HEK293 (cell line): Measurements from ENCODE around the gene TMEM184B.

Source experiments
- CTCF ChIA-PET: fragments of 350-600 bp; formaldehyde crosslinking; extraction: SDS; loops from one replicate; lab custom pipeline; 2021; ENCODE audit warnings: antibody characterized with exemption; lab: Yijun Ruan, JAX
- POLR2A ChIA-PET: fragments of 300-600 bp; formaldehyde crosslinking; extraction: SDS; loops from one replicate; lab custom pipeline; 2020; ENCODE audit warnings: antibody characterized with exemption, inconsistent platforms; lab: Yijun Ruan, JAX
- H3K27ac ChIP-seq: fragments of 200-500 bp; sonication (Bioruptor generic); 2 replicates; pipeline ENCODE4 v1.5.1; 2014; ENCODE audit warnings: low read depth, low read length, control low read depth, inconsistent platforms; ENCODE audit errors: extremely low read depth
- H3K36me3 ChIP-seq, 2 experiments: fragments of 200-500 bp in 1 of 2; sonication (Bioruptor generic) in 1 of 2; 1 replicate in 1 of 2; 2 replicates in 1 of 2; pipeline ENCODE4 v1.5.1; 2014 to 2017; ENCODE audit warnings: inconsistent platforms in 2 of 2, low read length in 2 of 2; ENCODE audit not compliant: control insufficient read depth in 2 of 2, insufficient read depth in 1 of 2
- H3K4me1 ChIP-seq: fragments of 200-500 bp; sonication (Bioruptor generic); 2 replicates; pipeline ENCODE4 v1.5.1; 2014; ENCODE audit warnings: mild to moderate bottlenecking, low read length, inconsistent platforms; ENCODE audit not compliant: control insufficient read depth, insufficient read depth
- H3K4me3 ChIP-seq: 2 replicates; pipeline ENCODE4 v1.5.1; 2011; ENCODE audit warnings: low read depth, mild to moderate bottlenecking, control low read depth, low read length, moderate library complexity
- H3K9me3 ChIP-seq: fragments of 200-500 bp; sonication (Bioruptor generic); 2 replicates; pipeline ENCODE4 v1.5.1; 2014; ENCODE audit warnings: low read depth, low read length, inconsistent platforms; ENCODE audit not compliant: control insufficient read depth, insufficient read depth
- BCL11B ChIP-seq: fragments of 450-650 bp; formaldehyde crosslinking; IDR thresholded peaks from 2 replicates; pipeline ENCODE4 v1.5.1; 2016; ENCODE audit warnings: low read depth, missing biosample characterization, missing genetic modification characterization
- EGR2 ChIP-seq: fragments of 450-650 bp; formaldehyde crosslinking; IDR thresholded peaks from 2 replicates; pipeline ENCODE4 v1.5.1; 2016; ENCODE audit warnings: low read depth, missing biosample characterization, missing genetic modification characterization
- GLIS1 ChIP-seq: fragments of 450-650 bp; formaldehyde crosslinking; IDR thresholded peaks from 2 replicates; pipeline ENCODE4 v1.5.1; 2016; ENCODE audit warnings: missing biosample characterization, missing genetic modification characterization
- HOXD13 ChIP-seq: sonication (generic); formaldehyde crosslinking; IDR thresholded peaks from 2 replicates; pipeline ENCODE4 v1.8.0; 2022; ENCODE audit warnings: missing genetic modification reagents, borderline replicate concordance
- INSM2 ChIP-seq: fragments of 450-650 bp; formaldehyde crosslinking; IDR thresholded peaks from 2 replicates; pipeline ENCODE4 v1.5.1; 2016; ENCODE audit warnings: missing biosample characterization, missing genetic modification characterization
- KLF17 ChIP-seq: fragments of 450-650 bp; formaldehyde crosslinking; IDR thresholded peaks from 2 replicates; pipeline ENCODE4 v1.5.1; 2016; ENCODE audit warnings: missing biosample characterization, missing genetic modification characterization
- MEIS1 ChIP-seq: sonication (generic); formaldehyde crosslinking; IDR thresholded peaks from 2 replicates; pipeline ENCODE4 v1.8.1; 2022; ENCODE audit warnings: missing genetic modification reagents, mild to moderate bottlenecking, borderline replicate concordance
- PRDM1 ChIP-seq: fragments of 450-650 bp; formaldehyde crosslinking; IDR thresholded peaks from 2 replicates; pipeline ENCODE4; 2016; ENCODE audit warnings: missing biosample characterization, missing genetic modification characterization
- SALL2 ChIP-seq: fragments of 450-650 bp; formaldehyde crosslinking; IDR thresholded peaks from 2 replicates; pipeline ENCODE4 v1.5.0; 2017; ENCODE audit warnings: missing biosample characterization, mild to moderate bottlenecking, missing genetic modification characterization, borderline replicate concordance
- SETDB1 ChIP-seq: IDR thresholded peaks from one replicate; pipeline ENCODE4 v1.6.1; 2017; ENCODE audit warnings: mild to moderate bottlenecking, low read length, moderate library complexity, mixed read lengths; ENCODE audit not compliant: insufficient read length
- SP2 ChIP-seq: fragments of 450-650 bp; formaldehyde crosslinking; IDR thresholded peaks from 2 replicates; pipeline ENCODE4 v1.5.1; 2016; ENCODE audit warnings: missing biosample characterization, missing genetic modification characterization
- ZIC2 ChIP-seq: fragments of 450-650 bp; formaldehyde crosslinking; IDR thresholded peaks from 2 replicates; pipeline ENCODE4 v1.5.1; 2016; ENCODE audit warnings: missing biosample characterization, missing genetic modification characterization
- ZNF221 ChIP-seq: fragments of 450-650 bp; formaldehyde crosslinking; IDR thresholded peaks from 2 replicates; pipeline ENCODE4 v1.5.1; 2017; ENCODE audit warnings: missing biosample characterization, missing genetic modification characterization, borderline replicate concordance
- ZNF23 ChIP-seq: fragments of 450-650 bp; formaldehyde crosslinking; IDR thresholded peaks from 2 replicates; pipeline ENCODE4 v1.5.1; 2016; ENCODE audit warnings: missing biosample characterization, missing genetic modification characterization, borderline replicate concordance
- ZNF311 ChIP-seq: fragments of 450-650 bp; formaldehyde crosslinking; IDR thresholded peaks from 2 replicates; pipeline ENCODE4 v1.5.1; 2017; ENCODE audit warnings: missing biosample characterization, missing genetic modification characterization, borderline replicate concordance
- ZNF555 ChIP-seq: fragments of 450-650 bp; formaldehyde crosslinking; conservative IDR thresholded peaks from 2 replicates; pipeline ENCODE4 v1.5.1; 2017; ENCODE audit warnings: missing biosample characterization, mild to moderate bottlenecking, missing genetic modification characterization, inconsistent platforms
- ZNF677 ChIP-seq: fragments of 450-650 bp; IDR thresholded peaks from 2 replicates; pipeline ENCODE4 v1.5.0; 2018; ENCODE audit warnings: missing biosample characterization, mild to moderate bottlenecking, missing genetic modification characterization, moderate library complexity
- ZNF777 ChIP-seq: fragments of 450-650 bp; formaldehyde crosslinking; IDR thresholded peaks from 2 replicates; pipeline ENCODE4 v1.5.1; 2017; ENCODE audit warnings: missing biosample characterization, missing genetic modification characterization, borderline replicate concordance
- ZNF791 ChIP-seq: fragments of 450-650 bp; formaldehyde crosslinking; IDR thresholded peaks from 2 replicates; pipeline ENCODE4 v1.5.1; 2016; ENCODE audit warnings: missing biosample characterization, missing genetic modification characterization
- TF ChIP-seq, protein P1 (sequence below): fragments of 450-650 bp; formaldehyde crosslinking; IDR thresholded peaks from 2 replicates; pipeline ENCODE4 v1.5.1; 2016; ENCODE audit warnings: missing biosample characterization, missing genetic modification characterization
- TF ChIP-seq, protein P2 (sequence below): fragments of 450-650 bp; formaldehyde crosslinking; IDR thresholded peaks from 2 replicates; pipeline ENCODE4 v1.5.1; 2016; ENCODE audit warnings: missing biosample characterization, missing genetic modification characterization

Gene TMEM184B

DNA sequence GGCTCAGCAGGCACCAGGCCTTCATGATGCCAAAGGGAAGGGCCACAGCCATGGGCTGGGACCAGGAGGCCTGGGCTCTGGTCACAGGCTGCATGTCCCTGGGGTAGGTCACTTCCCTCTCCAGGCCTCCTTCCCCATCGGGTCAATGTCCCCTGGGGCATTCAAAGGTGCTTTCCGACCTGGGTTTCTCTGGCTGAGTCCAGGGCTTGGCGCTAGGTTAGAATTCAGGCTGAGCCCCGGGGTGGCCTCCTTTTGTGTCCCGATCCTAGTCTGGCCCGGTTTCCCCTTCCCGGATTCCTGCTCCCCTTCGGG is 58.9 kb downstream of the TMEM184B start (continued):
- TF ChIP-seq INSM2 (tag by site-specific recombination) (no peak), BCL11B (tag by site-specific recombination) (no peak), HOXD13 (no peak), ZNF221 (tag by site-specific recombination) (no peak), SALL2 (tag by site-specific recombination) (no peak)

DNA sequence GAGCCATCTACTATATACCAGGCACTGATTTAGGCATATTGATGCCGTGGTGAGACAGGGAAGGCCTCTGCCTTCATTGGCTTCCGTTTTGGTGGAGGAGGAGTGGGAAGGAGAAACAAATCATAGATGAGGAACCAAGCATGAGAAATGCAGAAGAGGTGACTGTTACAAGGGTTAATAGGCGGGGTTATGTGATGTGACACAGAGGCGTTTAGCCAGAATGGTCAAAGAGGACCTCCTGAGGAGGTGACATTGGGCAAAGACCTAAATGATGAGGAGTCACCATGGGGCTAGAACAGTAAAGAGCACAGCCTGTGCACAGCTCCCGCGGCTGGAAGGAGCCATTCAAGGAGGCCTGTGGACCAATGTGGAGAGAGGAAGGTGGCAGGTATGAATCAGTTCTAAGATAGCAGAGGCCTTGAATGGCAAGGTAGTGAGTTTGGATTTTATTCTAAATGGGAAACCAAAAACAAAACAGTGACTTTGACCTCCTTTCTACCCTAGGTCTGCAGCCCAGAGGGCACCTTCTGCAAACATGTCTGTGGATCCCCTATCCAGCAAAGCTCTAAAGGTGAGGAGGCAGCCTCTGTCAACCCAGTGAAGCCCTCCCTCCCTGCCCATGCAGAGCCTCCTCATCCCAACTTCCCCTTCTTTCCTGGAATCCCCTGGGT is 59.4 kb downstream of the TMEM184B start:
- ChIA-PET CTCF (no interaction called here), POLR2A (no interaction called here)
- no peaks in the 10 kb centered on the region for H3K4me1 ChIP-seq
- no peaks in the 10 kb centered on the region for H3K36me3 ChIP-seq
- no peaks in the 10 kb centered on the region for H3K9me3 ChIP-seq
- H3K27ac ChIP-seq = no peak overlapping the region
- TF ChIP-seq EGR2 (tag by site-specific recombination) (peak; percentile 26; the same call in 1 of the 2 replicates), ZNF311 (tag by site-specific recombination) (no peak)
- no peak overlapping the region for H3K4me3 ChIP-seq

GRCh38 chr22:38212442-38212841 is 60.4 kb downstream of the TMEM184B start:
- Histone ChIP-seq H3K4me1 (no peaks in the 10 kb centered on the region), H3K36me3 (no peaks in the 10 kb centered on the region), H3K4me3 (no peak overlapping the region), H3K9me3 (no peaks in the 10 kb centered on the region), H3K27ac (no peak overlapping the region)
- CTCF ChIA-PET = interaction anchor here (1.0 kb wide), 1 partner anchor 10 kb away, joined by 5 read pairs; the partner anchor contains the start of gene MAFF
- TF ChIP-seq GLIS1 (tag by site-specific recombination) = peak; percentile 74
- TF ChIP-seq, protein P1, sequence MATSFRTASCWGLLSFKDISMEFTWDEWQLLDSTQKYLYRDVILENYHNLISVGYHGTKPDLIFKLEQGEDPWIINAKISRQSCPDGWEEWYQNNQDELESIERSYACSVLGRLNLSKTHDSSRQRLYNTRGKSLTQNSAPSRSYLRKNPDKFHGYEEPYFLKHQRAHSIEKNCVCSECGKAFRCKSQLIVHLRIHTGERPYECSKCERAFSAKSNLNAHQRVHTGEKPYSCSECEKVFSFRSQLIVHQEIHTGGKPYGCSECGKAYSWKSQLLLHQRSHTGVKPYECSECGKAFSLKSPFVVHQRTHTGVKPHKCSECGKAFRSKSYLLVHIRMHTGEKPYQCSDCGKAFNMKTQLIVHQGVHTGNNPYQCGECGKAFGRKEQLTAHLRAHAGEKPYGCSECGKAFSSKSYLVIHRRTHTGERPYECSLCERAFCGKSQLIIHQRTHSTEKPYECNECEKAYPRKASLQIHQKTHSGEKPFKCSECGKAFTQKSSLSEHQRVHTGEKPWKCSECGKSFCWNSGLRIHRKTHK (tag by site-specific recombination) = no peak
- no peak for TF ChIP-seq ZNF777 (tag by site-specific recombination)
- no peak for TF ChIP-seq ZNF23
- peak; percentile 57; the same call in 1 of the 2 replicates for TF ChIP-seq ZIC2 (tag by site-specific recombination)
- no peak for TF ChIP-seq HOXD13
- no peak for TF ChIP-seq ZNF791 (tag by site-specific recombination)
- TF ChIP-seq SETDB1 = no peak
- 0 out of 2 replicates have a peak, but pooled peaks have one; percentile 14 for TF ChIP-seq SP2
- POLR2A ChIA-PET = no interaction called here

DNA sequence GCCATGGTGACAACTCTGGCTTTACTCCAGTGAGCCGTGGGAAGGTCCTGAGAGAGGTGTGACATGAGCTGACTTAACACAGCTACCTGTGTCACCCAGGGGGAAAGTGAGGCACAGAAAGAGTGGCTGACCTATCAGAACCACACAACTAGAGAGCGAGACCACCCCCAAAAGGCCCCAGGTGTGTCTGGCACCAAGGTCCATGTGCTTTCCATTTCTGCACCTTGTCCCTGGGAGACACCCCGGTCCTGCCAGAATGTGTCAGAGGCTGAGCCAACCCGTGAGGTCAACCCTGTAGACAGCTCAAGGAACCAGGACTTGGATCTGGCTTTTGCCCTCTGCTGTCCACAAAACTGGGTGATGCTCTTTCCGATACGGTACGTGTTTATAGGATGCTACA is 61.3 kb downstream of the TMEM184B start:
- no peak overlapping the region for H3K27ac ChIP-seq
- CTCF ChIA-PET = interaction anchor here (0.5 to 1.0 kb wide), 3 partner anchors 10 to 47 kb away, joined by 3 to 5 read pairs (median 4); partner anchors contain the start of gene MAFF

More for the DNA sequence above, 61.3 kb downstream of the TMEM184B start:
- POLR2A ChIA-PET = no interaction called here
- Histone ChIP-seq H3K4me3 (no peak overlapping the region), H3K9me3 (no peaks in the 10 kb centered on the region), H3K4me1 (no peaks in the 10 kb centered on the region), H3K36me3 (no peaks in the 10 kb centered on the region)
- no peak for TF ChIP-seq ZNF555 (tag by site-specific recombination)
- TF ChIP-seq BCL11B (tag by site-specific recombination) = no peak
- TF ChIP-seq ZNF677 (tag by site-specific recombination) = no peak
- no peak for TF ChIP-seq MEIS1 (CRISPR knock-in tag)
- TF ChIP-seq PRDM1 (tag by site-specific recombination) = no peak
- TF ChIP-seq, protein P2, sequence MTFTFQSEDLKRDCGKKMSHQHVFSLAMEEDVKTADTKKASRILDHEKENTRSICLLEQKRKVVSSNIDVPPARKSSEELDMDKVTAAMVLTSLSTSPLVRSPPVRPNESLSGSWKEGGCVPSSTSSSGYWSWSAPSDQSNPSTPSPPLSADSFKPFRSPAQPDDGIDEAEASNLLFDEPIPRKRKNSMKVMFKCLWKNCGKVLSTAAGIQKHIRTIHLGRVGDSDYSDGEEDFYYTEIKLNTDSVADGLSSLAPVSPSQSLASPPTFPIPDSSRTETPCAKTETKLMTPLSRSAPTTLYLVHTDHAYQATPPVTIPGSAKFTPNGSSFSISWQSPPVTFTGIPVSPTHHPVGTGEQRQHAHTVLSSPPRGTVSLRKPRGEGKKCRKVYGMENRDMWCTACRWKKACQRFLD = no peak
- TF ChIP-seq KLF17 = 0 out of 2 replicates have a peak, but pooled peaks have one; percentile 23
